Astrocyte of the spinal cord (primary cell): Measurements from ENCODE around the gene MALAT1.

Experiments used
- DNase-seq: peaks from one replicate; pipeline ENCODE4 v3.0.0; 2011; ENCODE audit warnings: low read depth, low spot score
- H3K4me3 ChIP-seq: 2 replicates; pipeline ENCODE4 v1.5.1; 2011; ENCODE audit warnings: low read depth, mild to moderate bottlenecking, low read length, moderate library complexity
- in situ Hi-C: cut with HindIII; loops from 2 replicates; pipeline ENCODE4 v1.10.0; 2017; ENCODE audit warnings: low sequenced_read_pairs
- TF ChIP-seq, protein P1 (sequence below): IDR thresholded peaks from 2 replicates; pipeline ENCODE4 v1.5.1; 2012; ENCODE audit warnings: low read depth, mild to moderate bottlenecking, low read length, inconsistent platforms

The MALAT1 gene

DNA sequence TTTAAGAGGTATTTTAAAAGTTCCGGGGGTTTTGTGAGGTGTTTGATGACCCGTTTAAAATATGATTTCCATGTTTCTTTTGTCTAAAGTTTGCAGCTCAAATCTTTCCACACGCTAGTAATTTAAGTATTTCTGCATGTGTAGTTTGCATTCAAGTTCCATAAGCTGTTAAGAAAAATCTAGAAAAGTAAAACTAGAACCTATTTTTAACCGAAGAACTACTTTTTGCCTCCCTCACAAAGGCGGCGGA is 193 bp upstream of the MALAT1 start:
- H3K4me3 ChIP-seq, result peak overlapping the region; percentile 91
- TF ChIP-seq, protein P1, sequence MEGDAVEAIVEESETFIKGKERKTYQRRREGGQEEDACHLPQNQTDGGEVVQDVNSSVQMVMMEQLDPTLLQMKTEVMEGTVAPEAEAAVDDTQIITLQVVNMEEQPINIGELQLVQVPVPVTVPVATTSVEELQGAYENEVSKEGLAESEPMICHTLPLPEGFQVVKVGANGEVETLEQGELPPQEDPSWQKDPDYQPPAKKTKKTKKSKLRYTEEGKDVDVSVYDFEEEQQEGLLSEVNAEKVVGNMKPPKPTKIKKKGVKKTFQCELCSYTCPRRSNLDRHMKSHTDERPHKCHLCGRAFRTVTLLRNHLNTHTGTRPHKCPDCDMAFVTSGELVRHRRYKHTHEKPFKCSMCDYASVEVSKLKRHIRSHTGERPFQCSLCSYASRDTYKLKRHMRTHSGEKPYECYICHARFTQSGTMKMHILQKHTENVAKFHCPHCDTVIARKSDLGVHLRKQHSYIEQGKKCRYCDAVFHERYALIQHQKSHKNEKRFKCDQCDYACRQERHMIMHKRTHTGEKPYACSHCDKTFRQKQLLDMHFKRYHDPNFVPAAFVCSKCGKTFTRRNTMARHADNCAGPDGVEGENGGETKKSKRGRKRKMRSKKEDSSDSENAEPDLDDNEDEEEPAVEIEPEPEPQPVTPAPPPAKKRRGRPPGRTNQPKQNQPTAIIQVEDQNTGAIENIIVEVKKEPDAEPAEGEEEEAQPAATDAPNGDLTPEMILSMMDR, result no peak
- in situ Hi-C loops, result loop anchor here (5.0 kb wide), 1 partner anchor 76 kb away; the partner anchor contains the start of gene NEAT1
- no peak for DNase-seq

DNA sequence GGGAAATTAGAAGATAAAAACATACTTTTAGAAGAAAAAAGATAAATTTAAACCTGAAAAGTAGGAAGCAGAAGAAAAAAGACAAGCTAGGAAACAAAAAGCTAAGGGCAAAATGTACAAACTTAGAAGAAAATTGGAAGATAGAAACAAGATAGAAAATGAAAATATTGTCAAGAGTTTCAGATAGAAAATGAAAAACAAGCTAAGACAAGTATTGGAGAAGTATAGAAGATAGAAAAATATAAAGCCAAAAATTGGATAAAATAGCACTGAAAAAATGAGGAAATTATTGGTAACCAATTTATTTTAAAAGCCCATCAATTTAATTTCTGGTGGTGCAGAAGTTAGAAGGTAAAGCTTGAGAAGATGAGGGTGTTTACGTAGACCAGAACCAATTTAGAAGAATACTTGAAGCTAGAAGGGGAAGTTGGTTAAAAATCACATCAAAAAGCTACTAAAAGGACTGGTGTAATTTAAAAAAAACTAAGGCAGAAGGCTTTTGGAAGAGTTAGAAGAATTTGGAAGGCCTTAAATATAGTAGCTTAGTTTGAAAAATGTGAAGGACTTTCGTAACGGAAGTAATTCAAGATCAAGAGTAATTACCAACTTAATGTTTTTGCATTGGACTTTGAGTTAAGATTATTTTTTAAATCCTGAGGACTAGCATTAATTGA is 1.0 kb downstream of the MALAT1 start:
- in situ Hi-C loops, result loop anchor here (5.0 kb wide), 1 partner anchor 78 kb away; the partner anchor contains the start of gene NEAT1
- peak overlapping the region; percentile 91 for H3K4me3 ChIP-seq
- TF ChIP-seq, protein P1, result no peak
- peak; percentile 65 for DNase-seq

DNA sequence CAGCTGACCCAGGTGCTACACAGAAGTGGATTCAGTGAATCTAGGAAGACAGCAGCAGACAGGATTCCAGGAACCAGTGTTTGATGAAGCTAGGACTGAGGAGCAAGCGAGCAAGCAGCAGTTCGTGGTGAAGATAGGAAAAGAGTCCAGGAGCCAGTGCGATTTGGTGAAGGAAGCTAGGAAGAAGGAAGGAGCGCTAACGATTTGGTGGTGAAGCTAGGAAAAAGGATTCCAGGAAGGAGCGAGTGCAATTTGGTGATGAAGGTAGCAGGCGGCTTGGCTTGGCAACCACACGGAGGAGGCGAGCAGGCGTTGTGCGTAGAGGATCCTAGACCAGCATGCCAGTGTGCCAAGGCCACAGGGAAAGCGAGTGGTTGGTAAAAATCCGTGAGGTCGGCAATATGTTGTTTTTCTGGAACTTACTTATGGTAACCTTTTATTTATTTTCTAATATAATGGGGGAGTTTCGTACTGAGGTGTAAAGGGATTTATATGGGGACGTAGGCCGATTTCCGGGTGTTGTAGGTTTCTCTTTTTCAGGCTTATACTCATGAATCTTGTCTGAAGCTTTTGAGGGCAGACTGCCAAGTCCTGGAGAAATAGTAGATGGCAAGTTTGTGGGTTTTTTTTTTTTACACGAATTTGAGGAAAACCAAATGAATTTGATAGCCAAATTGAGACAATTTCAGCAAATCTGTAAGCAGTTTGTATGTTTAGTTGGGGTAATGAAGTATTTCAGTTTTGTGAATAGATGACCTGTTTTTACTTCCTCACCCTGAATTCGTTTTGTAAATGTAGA is 1.7 kb downstream of the MALAT1 start:
- TF ChIP-seq, protein P1, result no peak
- in situ Hi-C loops, result no loop called here
- peak; percentile 64 for DNase-seq

DNA sequence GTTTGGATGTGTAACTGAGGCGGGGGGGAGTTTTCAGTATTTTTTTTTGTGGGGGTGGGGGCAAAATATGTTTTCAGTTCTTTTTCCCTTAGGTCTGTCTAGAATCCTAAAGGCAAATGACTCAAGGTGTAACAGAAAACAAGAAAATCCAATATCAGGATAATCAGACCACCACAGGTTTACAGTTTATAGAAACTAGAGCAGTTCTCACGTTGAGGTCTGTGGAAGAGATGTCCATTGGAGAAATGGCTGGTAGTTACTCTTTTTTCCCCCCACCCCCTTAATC is 2.3 kb downstream of the MALAT1 start:
- TF ChIP-seq, protein P1, result no peak
- peak overlapping the region; percentile 91 for H3K4me3 ChIP-seq
- in situ Hi-C loops, result no loop called here
- no peak for DNase-seq

More for the DNA sequence above, 1.7 kb downstream of the MALAT1 start:
- peak overlapping the region; percentile 91 for H3K4me3 ChIP-seq

- in situ Hi-C loops, result no loop called here
- TF ChIP-seq, protein P1, result no peak
- peak; percentile 71 for DNase-seq
- H3K4me3 ChIP-seq, result peak overlapping the region; percentile 91
These were observed 2.8 kb downstream of the MALAT1 start for GRCh38 chr11:65501472-65502273.

DNA sequence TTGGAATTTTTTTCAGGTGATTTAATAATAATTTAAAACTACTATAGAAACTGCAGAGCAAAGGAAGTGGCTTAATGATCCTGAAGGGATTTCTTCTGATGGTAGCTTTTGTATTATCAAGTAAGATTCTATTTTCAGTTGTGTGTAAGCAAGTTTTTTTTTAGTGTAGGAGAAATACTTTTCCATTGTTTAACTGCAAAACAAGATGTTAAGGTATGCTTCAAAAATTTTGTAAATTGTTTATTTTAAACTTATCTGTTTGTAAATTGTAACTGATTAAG is 3.4 kb downstream of the MALAT1 start:
- in situ Hi-C loops, result no loop called here
- H3K4me3 ChIP-seq, result peak overlapping the region; percentile 91
- TF ChIP-seq, protein P1, result no peak
- no peak for DNase-seq
